Epithelial cell of umbilical artery (primary cell): ENCODE results near the gene MYCBP2. TPM values are rescaled to one million over a fixed set of nuclear protein-coding genes. Genes with fewer than 3 reads are reported as not detected.

Source experiments
- total RNA-seq: library from RNA; depleted of rRNA; stranded (reverse); fragments of >200 nt; gene quantifications from 2 replicates; pipeline ENCODE4 v1.2.3, GENCODE V29; 2014

MYCBP2 gene, protein sequence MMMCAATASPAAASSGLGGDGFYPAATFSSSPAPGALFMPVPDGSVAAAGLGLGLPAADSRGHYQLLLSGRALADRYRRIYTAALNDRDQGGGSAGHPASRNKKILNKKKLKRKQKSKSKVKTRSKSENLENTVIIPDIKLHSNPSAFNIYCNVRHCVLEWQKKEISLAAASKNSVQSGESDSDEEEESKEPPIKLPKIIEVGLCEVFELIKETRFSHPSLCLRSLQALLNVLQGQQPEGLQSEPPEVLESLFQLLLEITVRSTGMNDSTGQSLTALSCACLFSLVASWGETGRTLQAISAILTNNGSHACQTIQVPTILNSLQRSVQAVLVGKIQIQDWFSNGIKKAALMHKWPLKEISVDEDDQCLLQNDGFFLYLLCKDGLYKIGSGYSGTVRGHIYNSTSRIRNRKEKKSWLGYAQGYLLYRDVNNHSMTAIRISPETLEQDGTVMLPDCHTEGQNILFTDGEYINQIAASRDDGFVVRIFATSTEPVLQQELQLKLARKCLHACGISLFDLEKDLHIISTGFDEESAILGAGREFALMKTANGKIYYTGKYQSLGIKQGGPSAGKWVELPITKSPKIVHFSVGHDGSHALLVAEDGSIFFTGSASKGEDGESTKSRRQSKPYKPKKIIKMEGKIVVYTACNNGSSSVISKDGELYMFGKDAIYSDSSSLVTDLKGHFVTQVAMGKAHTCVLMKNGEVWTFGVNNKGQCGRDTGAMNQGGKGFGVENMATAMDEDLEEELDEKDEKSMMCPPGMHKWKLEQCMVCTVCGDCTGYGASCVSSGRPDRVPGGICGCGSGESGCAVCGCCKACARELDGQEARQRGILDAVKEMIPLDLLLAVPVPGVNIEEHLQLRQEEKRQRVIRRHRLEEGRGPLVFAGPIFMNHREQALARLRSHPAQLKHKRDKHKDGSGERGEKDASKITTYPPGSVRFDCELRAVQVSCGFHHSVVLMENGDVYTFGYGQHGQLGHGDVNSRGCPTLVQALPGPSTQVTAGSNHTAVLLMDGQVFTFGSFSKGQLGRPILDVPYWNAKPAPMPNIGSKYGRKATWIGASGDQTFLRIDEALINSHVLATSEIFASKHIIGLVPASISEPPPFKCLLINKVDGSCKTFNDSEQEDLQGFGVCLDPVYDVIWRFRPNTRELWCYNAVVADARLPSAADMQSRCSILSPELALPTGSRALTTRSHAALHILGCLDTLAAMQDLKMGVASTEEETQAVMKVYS (N-terminal part only)
- 61.7 and 86.3 TPM in 2 replicates for total RNA-seq

DNA sequence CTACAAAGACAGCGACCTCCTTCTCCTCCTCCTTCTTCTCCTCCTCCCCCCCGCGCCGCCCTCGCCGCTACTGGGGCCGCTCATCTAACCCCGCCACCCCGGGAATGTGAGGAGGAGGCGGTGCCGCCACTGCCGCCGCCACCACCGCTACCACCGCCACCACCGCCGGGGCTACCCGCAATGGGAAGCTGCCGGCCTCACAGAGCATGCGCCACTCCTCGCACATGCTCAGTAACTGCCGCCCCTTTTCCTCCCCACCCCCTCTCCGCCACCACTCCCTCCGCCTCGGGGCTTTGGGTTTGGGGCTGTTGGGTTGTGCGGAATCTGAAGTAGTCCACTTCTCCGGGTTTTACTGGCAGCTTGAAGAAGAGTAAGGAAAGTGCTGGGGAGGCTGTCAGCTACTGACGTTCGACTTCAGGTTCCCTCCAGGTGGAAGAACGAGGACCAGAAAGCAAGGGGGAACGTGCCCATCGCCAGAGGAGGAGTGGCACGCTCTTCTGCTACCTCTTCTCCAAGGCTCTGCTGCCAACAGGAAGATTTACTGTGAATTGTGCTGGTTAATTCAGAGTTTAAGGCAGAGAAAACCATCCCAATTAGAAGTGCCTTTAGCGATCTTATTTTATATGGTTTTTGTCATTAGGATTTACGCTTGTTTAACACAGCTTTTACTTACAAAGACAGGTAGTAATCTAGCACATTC lies at the start of gene MYCBP2:
Gene MYCBP2 (minus strand): TSS at position 190 of the 700 bp plus-strand sequence. CDS start 319 bp downstream, outside the sequence.

DNA sequence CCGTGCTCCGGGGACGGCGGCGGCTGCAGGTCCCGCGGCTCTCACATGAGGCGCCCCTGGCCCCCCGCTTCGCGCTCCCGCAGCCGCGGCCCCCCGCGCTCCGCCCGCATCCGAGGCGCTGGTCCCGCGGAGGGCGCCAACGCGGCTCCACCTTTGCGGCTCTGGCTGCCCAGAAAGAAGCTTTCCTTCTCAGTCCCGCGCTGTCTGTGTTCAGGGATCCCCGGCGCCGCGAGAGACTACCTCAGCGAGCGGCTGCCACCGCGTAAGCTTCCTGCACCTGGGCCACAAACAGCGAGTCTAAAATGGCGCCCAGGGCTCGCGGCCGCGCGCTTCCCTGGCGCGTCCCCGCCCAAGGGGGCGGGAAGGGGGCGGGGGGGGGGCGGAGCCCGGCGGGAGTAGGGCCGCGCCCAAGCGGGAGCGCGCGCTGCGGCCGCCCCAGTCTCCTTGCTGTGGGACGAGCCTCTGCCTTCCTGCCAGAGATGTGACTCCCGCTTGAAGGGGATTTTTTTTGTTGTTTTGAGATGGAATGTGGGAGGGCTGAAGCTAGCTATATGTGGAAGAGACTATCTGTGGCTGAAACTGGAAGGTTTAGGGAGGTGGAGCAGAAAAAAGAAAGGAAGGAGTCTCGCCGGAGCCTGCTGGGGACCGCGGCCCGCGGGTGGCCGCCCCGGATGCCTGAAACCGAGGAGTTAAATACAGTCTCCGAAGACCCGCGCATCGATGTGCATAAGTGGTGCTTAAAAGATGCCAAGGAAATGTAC lies 299.9 kb downstream of the MYCBP2 start, which contains the start of gene FBXL3:
Gene FBXL3 (minus strand): TSS at position 299 of the 761 bp plus-strand sequence. CDS start 5,299 bp downstream, outside the sequence.

Other genes starting within 250 kb of the MYCBP2 start
- not detected in 2 replicates for gene SCEL, start 208.6 kb upstream of the MYCBP2 start, total RNA-seq